Measurements from ENCODE around the gene ASGR2. TPM values are rescaled to one million over a fixed set of nuclear protein-coding genes. Genes with fewer than 3 reads are reported as not detected.
"Not testable (repeated sequence)": the region's sequence is repeated elsewhere in the genome, so short reads cannot be mapped to it uniquely, and the experiment has no call there.

Gene ASGR2
- total and polyA plus RNA-seq, 7 donors = 0.04 to 0.62 (median 0.29) TPM; not detected in 3

DNA sequence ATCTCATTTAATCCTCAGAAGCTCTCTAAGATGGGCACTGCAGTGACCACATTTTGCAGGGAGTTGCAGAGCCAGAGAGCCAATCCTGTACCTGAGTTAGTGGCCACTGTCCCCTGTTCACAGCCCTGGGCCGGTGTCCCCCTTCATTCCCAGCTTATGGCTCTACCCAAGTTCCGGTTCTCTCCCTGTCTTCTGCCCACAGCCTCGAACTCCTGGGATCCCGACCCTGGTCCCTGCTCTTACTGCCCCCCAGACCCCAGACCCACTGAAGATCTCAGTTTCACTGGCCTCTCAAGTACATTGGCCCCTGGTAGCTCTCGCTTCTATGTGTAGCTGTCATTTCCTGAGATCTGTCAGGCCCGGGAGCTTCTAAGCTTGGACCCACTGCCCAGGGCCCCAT is 12.2 kb downstream of the ASGR2 start:
- H3K4me3 ChIP-seq = no peak overlapping the region
- no peaks in the 10 kb centered on the region for H3K9me3 ChIP-seq
- no peaks in the 10 kb centered on the region for H3K4me1 ChIP-seq
- peaks cover 0 to 26% (median 10%) of the 10 kb centered on the region in 3 donors for H3K27me3 ChIP-seq (ENCODE audit: insufficient read depth in 3 of 3, low read length in 2 of 3)
- 68 to 75% (median 70%) methylated on average over 6 of the region's 6 CpGs for WGBS, 3 donors
- ATAC-seq (no peak), DNase-seq (no peak)
- H3K36me3 ChIP-seq (ENCODE audit: insufficient read depth in 1 of 2, low read depth in 1 of 2) = no peaks in the 10 kb centered on the region
- TF ChIP-seq, protein P1, sequence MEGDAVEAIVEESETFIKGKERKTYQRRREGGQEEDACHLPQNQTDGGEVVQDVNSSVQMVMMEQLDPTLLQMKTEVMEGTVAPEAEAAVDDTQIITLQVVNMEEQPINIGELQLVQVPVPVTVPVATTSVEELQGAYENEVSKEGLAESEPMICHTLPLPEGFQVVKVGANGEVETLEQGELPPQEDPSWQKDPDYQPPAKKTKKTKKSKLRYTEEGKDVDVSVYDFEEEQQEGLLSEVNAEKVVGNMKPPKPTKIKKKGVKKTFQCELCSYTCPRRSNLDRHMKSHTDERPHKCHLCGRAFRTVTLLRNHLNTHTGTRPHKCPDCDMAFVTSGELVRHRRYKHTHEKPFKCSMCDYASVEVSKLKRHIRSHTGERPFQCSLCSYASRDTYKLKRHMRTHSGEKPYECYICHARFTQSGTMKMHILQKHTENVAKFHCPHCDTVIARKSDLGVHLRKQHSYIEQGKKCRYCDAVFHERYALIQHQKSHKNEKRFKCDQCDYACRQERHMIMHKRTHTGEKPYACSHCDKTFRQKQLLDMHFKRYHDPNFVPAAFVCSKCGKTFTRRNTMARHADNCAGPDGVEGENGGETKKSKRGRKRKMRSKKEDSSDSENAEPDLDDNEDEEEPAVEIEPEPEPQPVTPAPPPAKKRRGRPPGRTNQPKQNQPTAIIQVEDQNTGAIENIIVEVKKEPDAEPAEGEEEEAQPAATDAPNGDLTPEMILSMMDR (IDR thresholded peaks at IDR 0.05) = no peak
- intact Hi-C loops (cut with DNase I) = no loop called here
- no peak overlapping the region for H3K27ac ChIP-seq

DNA sequence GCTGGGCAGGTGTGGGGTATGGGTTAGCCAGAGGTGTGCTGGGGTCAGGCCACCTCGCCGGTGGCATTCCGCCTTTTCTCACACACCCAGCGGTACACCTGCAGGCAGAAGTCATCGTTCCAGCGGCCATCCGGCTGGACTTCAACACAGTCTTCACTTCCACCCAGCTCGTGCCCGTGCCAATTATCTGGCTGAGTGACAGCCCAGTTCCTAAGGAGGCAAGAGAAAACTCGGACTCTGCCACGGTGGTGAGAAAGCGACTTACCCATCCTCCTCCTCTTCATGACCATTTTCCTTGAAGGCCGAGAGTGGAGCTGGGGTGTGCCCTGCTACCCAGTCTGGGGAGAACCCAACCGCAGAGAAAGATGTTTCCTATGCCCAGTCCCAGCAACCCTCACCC is 13.1 kb downstream of the ASGR2 start:
- no peaks in the 10 kb centered on the region for H3K9me3 ChIP-seq
- no peak for DNase-seq
- H3K4me1 ChIP-seq = no peaks in the 10 kb centered on the region
- H3K4me3 ChIP-seq = no peak overlapping the region
- H3K27ac ChIP-seq = no peak overlapping the region
- H3K27me3 ChIP-seq (ENCODE audit: insufficient read depth in 3 of 3, low read length in 2 of 3) = peaks cover 0 to 28% (median 6%) of the 10 kb centered on the region in 3 donors
- no peak for ATAC-seq
- TF ChIP-seq, protein P1 (IDR thresholded peaks at IDR 0.05) = no peak
- no peaks in the 10 kb centered on the region for H3K36me3 ChIP-seq (ENCODE audit: insufficient read depth in 1 of 2, low read depth in 1 of 2)
- intact Hi-C loops (cut with DNase I) = no loop called here
- 82 to 88% (median 84%) methylated on average over 14 of the region's 14 CpGs for WGBS, 3 donors

DNA sequence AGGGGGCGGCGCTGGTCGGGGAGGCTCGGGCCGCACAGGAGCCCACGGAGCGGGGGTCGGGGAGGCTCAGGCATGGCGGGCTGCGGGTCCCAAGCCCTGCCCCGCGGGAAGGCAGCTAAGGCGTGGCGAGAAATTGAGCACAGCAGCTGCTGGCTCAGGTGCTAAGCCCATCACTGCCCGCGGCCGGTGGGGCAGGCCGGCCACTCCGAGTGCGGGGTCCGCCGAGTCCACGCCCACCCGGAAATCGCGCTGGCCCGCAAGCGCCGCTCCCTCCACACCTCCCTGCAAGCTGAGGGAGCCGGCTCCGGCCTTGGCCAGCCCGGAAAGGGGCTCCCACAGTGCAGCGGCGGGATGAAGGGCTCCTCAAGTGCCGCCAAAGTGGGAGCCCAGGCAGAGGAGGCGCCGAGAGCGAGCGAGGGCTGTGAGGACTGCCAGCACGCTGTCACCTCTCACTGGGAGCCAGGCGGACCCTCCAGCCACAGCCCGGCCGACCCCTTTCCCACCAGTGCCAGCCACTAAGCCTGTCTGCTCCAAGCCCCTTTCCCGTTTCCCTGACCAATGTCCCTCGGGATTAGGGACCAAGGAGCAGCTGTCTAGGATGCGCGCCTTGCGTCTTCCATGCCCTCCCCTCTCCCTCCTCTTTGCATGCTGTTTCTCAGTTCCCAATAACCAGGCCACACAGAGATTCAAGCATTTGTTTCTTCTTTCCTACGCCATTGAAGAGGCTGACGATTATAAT is 13.8 kb downstream of the ASGR2 start:
- H3K4me3 ChIP-seq; H3K9me3 ChIP-seq; H3K36me3 ChIP-seq (ENCODE audit: insufficient read depth in 1 of 2, low read depth in 1 of 2); H3K27ac ChIP-seq; DNase-seq; H3K4me1 ChIP-seq; ATAC-seq; intact Hi-C loops (cut with DNase I): not testable (repeated sequence)
- peaks cover 0 to 29% (median 6%) of the 10 kb centered on the region in 3 donors for H3K27me3 ChIP-seq (ENCODE audit: insufficient read depth in 3 of 3, low read length in 2 of 3)
- WGBS, 3 donors = 84 to 87% (median 85%) methylated on average over 37 to 50 of the region's 50 CpGs

DNA sequence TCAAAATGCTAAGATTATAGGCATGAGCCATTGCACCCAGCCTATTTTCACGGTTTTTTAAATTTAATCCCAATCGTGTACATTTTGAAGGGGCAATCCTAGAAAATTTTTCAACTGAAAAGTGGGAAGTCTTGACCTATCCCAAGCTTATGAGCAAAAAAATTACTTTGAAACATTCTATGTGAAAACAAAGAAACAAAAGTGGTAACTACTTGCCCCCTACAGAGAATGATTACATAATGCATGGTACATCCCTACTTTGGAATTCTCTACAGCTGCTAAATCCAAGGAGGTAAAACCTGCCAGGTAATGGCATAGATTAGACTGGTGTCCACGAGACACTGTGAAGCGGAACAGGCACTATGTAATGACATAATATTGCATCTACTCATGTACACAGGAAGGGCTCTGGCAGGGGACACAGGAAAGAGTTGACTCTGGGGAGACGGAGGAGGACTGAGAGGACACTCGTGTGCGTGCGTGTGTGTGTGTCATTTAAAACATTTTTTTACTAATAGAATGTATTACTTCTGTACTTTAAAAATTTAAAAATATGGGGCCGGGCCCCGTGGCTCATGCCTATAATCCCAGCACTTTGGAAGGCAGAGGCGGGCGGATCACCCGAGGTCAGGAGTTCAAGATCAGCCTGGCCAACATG is 15.7 kb downstream of the ASGR2 start:
- Histone ChIP-seq H3K4me3 (no peak overlapping the region), H3K4me1 (no peaks in the 10 kb centered on the region), H3K36me3 (ENCODE audit: insufficient read depth in 1 of 2, low read depth in 1 of 2) (no peaks in the 10 kb centered on the region), H3K27me3 (ENCODE audit: insufficient read depth in 3 of 3, low read length in 2 of 3) (peaks cover 0 to 18% (median 7%) of the 10 kb centered on the region in 3 donors), H3K27ac (no peak overlapping the region), H3K9me3 (no peaks in the 10 kb centered on the region)
- TF ChIP-seq, protein P1 (IDR thresholded peaks at IDR 0.05) = no peak
- 62 to 67% (median 64%) methylated on average over 13 of the region's 13 CpGs for WGBS, 3 donors
- DNase-seq (no peak), ATAC-seq (no peak)
- intact Hi-C loops (cut with DNase I) = no loop called here

DNA sequence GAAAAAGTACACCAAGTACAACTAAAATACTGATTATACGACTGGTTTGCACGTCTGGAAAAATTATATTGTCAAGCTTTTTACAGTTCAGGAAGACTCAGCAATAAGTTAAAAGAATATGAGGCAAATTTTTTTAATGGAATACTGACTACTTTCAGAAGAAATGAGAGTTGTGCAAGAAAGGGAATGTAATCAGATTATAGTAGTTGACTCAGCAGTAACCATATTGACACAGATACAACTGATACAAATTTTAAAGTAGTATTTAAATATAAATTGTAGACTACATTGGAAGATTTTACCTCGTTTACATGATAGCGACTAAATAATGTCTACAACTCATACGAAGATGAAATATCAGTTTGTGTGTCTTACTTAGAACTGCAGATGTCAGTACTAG is 16.7 kb downstream of the ASGR2 start:
- intact Hi-C loops (cut with DNase I) = no loop called here
- DNase-seq (no peak), ATAC-seq (no peak)
- TF ChIP-seq, protein P1 (IDR thresholded peaks at IDR 0.05) = no peak
- H3K9me3 ChIP-seq = no peaks in the 10 kb centered on the region
- no peaks in the 10 kb centered on the region for H3K36me3 ChIP-seq (ENCODE audit: insufficient read depth in 1 of 2, low read depth in 1 of 2)
- H3K27me3 ChIP-seq (ENCODE audit: insufficient read depth in 3 of 3, low read length in 2 of 3) = peaks cover 0 to 22% (median 7%) of the 10 kb centered on the region in 3 donors
- 64 to 71% (median 66%) methylated on average over 5 of the region's 5 CpGs for WGBS, 3 donors
- no peaks in the 10 kb centered on the region for H3K4me1 ChIP-seq
- H3K27ac ChIP-seq = no peak overlapping the region
- no peak overlapping the region for H3K4me3 ChIP-seq

Data from psoas muscle (tissue), 8 donors.